ENCODE measurements around the gene DOC2B. TPM values are rescaled to one million over a fixed set of nuclear protein-coding genes. Genes with fewer than 3 reads are reported as not detected.

Gene DOC2B
- total RNA-seq, 1 donor: not detected

DNA sequence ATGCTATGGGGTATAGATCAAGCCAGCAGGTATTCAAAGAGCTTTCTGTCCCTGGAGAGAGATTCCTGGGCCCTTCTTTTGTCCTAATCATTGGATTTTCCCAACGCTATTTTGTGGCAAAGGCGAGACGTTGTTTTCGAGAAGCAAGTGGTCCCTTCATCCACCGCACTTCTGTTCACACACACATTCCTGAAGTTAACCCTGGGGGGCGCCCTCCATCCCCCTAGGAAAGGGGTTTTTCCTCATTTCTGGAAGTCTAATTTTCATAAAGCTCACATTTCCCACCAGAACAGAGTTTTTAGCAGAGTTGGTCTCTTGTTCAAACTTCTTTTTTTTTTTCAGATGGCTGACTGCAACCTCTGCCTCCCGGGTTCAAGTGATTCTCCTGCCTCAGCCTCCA, 32.2 kb downstream of the DOC2B start:
- TF ChIP-seq, protein P1, sequence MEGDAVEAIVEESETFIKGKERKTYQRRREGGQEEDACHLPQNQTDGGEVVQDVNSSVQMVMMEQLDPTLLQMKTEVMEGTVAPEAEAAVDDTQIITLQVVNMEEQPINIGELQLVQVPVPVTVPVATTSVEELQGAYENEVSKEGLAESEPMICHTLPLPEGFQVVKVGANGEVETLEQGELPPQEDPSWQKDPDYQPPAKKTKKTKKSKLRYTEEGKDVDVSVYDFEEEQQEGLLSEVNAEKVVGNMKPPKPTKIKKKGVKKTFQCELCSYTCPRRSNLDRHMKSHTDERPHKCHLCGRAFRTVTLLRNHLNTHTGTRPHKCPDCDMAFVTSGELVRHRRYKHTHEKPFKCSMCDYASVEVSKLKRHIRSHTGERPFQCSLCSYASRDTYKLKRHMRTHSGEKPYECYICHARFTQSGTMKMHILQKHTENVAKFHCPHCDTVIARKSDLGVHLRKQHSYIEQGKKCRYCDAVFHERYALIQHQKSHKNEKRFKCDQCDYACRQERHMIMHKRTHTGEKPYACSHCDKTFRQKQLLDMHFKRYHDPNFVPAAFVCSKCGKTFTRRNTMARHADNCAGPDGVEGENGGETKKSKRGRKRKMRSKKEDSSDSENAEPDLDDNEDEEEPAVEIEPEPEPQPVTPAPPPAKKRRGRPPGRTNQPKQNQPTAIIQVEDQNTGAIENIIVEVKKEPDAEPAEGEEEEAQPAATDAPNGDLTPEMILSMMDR (IDR thresholded peaks at IDR 0.05; ENCODE audit: insufficient read depth, low read depth, low read length): no peak
- no peak overlapping the region for H3K4me3 ChIP-seq (ENCODE audit: low read depth, low read length)
- no peak for DNase-seq (ENCODE audit: low read depth)

DNA sequence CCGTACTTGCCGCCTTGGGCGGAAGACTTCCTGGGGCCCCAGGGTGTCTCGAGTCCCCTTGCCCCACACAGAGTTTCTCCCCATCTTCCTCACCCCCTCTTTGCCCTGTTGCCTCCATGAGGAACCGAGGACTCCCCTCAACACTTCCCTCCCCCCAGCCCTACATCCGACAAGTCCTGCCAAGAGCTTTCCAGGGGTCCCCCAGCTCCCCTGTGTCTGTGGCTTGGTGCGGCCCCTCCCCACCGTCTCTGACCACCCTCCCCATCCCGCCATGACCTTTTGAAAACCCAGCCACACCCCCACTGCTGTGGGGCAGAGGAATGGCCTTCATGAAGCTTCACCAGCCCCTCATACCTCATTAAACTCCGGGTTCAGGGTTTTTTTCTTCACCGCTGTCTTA, 32.7 kb downstream of the DOC2B start:
- TF ChIP-seq, protein P1 (IDR thresholded peaks at IDR 0.05; ENCODE audit: insufficient read depth, low read depth, low read length): no peak
- H3K4me3 ChIP-seq (ENCODE audit: low read depth, low read length): no peak overlapping the region
- DNase-seq (ENCODE audit: low read depth): no peak

DNA sequence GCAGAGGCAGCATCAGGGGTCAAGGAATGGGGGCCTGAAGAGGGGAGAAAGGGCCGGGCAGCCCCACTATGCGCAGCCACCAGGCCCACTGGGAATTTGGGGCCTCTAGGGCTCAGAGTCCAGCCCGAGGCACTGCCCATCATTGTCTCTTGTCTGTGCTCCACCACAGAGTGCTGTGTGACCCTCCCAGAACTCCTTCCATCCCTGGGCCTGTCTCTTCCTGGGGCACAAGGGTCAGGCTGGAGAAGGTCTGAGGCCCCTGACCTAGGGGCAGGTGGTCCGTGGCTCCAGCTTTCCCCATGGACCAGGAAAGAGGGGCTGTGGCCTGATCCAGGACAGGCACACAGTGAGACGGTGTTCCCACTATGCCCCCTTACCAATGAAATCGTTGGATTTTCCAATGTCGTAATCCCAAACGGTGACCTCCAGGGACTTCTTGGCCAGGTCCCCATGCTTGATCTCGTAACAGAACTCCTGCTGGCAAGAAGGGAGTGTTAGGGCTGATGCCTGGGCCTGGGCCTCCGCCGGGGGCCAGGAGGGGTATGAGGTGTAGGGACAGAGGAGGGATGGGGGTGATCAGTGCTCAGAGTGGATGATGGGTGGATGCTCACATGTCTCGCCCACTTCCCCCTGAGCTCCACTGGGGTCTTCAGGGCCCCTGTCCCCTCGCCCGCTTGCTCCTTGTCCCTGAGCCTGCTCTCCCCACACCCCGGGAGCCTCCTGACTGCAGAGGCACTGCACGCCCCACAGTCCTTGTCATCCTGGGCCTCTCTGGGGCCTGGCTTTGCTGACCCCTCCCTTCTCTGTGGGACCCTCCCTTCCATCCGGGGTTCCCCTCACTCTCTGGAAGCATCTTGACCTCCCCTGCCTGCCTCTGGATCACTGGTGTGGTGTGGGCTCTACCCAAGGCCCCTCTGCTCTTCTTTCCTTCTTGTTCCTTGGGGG, 33.4 kb downstream of the DOC2B start:
- no peak for DNase-seq (ENCODE audit: low read depth)
- H3K4me3 ChIP-seq (ENCODE audit: low read depth, low read length): no peak overlapping the region
- TF ChIP-seq, protein P1 (IDR thresholded peaks at IDR 0.05; ENCODE audit: insufficient read depth, low read depth, low read length): no peak

DNA sequence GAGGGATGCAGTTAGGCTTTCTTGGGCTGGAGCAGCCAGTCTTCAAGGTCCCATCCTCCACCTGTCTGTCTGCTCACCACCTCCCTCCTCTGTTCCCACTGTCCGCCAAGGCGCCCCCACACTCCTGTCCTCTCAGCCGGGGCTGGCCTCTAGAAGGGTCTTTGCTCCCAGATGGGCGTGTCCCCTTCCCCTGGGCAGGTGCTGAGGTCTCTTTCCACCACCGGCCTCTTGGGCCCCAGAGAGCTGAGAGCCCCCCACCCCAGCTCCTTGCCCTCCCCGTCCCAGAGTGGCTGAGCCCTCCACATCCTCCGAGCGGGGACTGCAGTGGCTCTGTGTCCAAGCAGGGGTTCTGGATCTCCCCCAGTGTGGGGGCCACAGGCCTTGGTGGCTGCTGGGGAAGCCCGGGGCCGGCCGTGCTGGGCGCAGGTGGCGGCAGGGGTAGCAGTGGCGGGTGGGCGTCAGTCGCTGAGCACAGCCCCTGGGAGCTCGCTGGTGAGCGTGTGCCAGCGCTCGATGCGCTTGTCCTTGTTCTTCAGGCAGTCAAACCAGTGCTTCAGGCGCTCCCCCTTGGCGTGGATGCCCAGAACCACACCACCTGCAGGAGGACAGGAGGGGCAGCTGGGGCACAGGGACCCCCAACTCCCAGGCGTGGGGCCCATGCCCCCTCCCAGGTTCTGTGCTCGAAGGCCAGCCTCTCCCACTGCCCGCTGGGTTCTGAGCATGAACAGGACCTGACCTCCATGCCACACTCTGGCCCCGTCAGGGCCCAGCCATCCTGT, 34.3 kb downstream of the DOC2B start:
- TF ChIP-seq, protein P1 (IDR thresholded peaks at IDR 0.05; ENCODE audit: insufficient read depth, low read depth, low read length): no peak
- DNase-seq (ENCODE audit: low read depth): no peak

DNA sequence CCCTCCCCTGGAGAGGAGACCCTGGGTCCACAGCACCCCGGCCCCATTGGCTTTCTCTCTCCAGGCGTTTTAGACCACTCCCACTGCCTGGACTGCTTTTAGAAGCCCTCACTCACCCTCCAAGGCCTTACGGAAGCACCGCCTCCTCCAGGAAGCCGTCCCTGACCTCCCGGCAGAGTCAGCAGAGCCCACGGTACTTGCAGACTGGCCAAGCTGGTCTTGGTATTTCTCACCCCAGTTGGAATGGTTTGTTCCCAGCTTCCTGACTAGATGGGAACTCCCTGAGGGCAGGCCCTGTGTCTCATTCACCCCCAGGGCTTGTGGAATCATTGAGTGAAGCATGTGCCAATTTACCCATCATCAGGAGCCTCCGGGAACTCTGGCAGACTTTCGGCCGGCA, 34.9 kb downstream of the DOC2B start:
- no peak overlapping the region for H3K4me3 ChIP-seq (ENCODE audit: low read depth, low read length)
- TF ChIP-seq, protein P1 (IDR thresholded peaks at IDR 0.05; ENCODE audit: insufficient read depth, low read depth, low read length): no peak
- DNase-seq (ENCODE audit: low read depth): no peak

More for the DNA sequence above, 34.3 kb downstream of the DOC2B start:
- no peak overlapping the region for H3K4me3 ChIP-seq (ENCODE audit: low read depth, low read length)

DNA sequence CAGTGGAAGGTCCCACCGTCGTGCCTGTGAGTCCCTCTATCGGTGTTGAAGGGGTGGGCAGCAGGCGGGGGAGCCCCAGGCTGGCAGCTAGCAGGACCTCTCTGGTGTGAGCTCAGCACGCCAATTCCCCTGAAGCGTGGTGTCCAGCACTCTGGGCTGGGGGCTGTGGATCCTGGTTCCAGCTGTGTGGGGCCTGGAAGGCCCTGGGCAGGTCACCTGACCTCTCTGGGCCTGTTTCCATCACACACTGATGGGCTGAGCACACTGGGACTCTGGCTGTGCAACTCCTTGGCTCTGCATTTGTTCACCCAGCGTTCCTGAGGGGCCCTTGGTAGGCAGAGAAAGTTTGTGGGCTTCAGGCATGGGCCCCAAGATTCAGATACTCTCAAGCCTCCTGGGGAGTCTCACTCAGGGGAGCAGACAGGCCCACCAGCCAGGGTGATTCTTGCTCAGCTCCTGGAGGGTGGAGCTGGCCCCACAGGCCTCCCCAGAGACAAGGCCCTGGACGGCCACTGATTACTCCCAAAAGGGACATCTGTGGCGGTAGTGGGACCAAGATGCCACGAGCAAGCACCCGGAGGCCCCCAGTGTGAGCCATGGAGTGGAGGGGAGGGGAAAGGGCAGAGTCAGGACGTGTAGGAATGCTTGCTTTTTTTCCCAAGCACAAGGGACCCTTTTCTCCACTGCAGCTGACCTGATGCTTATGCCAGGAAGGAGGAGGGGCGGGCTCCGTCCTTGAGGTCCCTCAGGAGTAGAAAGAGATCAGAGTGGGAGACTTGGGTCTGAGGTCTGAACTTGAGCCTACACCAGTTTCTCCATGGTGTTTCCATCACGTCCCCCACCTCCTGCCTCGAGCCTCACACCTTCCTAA, 35.5 kb downstream of the DOC2B start:
- TF ChIP-seq, protein P1 (IDR thresholded peaks at IDR 0.05; ENCODE audit: insufficient read depth, low read depth, low read length): no peak
- no peak for DNase-seq (ENCODE audit: low read depth)
- H3K4me3 ChIP-seq (ENCODE audit: low read depth, low read length): no peak overlapping the region

Data from fibroblast of villous mesenchyme (primary cell).